ENCODE results near the gene PRSS50. TPM values are rescaled to one million over a fixed set of nuclear protein-coding genes. Genes with fewer than 3 reads are reported as not detected.
"Not testable (repeated sequence)": the region's sequence is repeated elsewhere in the genome, so short reads cannot be mapped to it uniquely, and the experiment has no call there.

The PRSS50 gene
- 1 to 10 TPM in 1 of 5 donors, under 1 TPM in 4; 0.40 to 1.2 (median 0.70) TPM for polyA plus RNA-seq (ENCODE audit: insufficient read depth in 1 of 5, insufficient read length in 5 of 5, low replicate concordance in 1 of 5)
- long read RNA-seq, donor 1, result 0 reads
- long read RNA-seq, donor 2, result 0 reads
- long read RNA-seq, donor 3, result 0 reads
- long read RNA-seq, donor 4, result 0 reads
- long read RNA-seq, donor 5, result 0 reads
- long read RNA-seq, donor 6, result 0 reads
- long read RNA-seq, donor 7, result 0 reads
- long read RNA-seq, donor 8, result 0 reads

GRCh38 chr3:46717447-46718231 is at the start of gene PRSS50:
Gene PRSS50 (minus strand): TSS chr3:46717869. CDS start chr3:46717824, 45 bp downstream.
- DNase-seq, result no peak

GRCh38 chr3:46764206-46764605 is 46.5 kb upstream of the PRSS50 start:
- DNase-seq, result no peak

GRCh38 chr3:46763178-46763577 is 45.5 kb upstream of the PRSS50 start:
- DNase-seq, result no peak

GRCh38 chr3:46759239-46760167 is 41.8 kb upstream of the PRSS50 start:
- DNase-seq, result no peak

- DNase-seq, result no peak
Measured at GRCh38 chr3:46756642-46757041, 39.0 kb upstream of the PRSS50 start.

GRCh38 chr3:46755646-46756045 is 38.0 kb upstream of the PRSS50 start:
- DNase-seq, result no peak

- DNase-seq, result not testable (repeated sequence)
Measured at GRCh38 chr3:46753127-46753526, 35.5 kb upstream of the PRSS50 start.

GRCh38 chr3:46750555-46751038 is 32.9 kb upstream of the PRSS50 start:
- DNase-seq, result no peak

GRCh38 chr3:46749129-46749528 is 31.5 kb upstream of the PRSS50 start:
- DNase-seq, result no peak

GRCh38 chr3:46748170-46748569 is 30.5 kb upstream of the PRSS50 start:
- DNase-seq, result no peak

- DNase-seq, result no peak
Measured at GRCh38 chr3:46746711-46747110, 29.0 kb upstream of the PRSS50 start.

- no peak for DNase-seq
Measured at GRCh38 chr3:46742992-46743585, 25.4 kb upstream of the PRSS50 start.

- not testable (repeated sequence) for DNase-seq
Measured at GRCh38 chr3:46739565-46739964, 21.9 kb upstream of the PRSS50 start.

- no peak for DNase-seq
Measured at GRCh38 chr3:46737329-46737731, 19.7 kb upstream of the PRSS50 start.

- DNase-seq, result no peak
Measured at GRCh38 chr3:46736006-46736872, 18.6 kb upstream of the PRSS50 start.

- no peak for DNase-seq
Measured at GRCh38 chr3:46734773-46735172, 17.1 kb upstream of the PRSS50 start.

- DNase-seq, result no peak
Measured at GRCh38 chr3:46733026-46733800, 15.5 kb upstream of the PRSS50 start.

- no peak for DNase-seq
Measured at GRCh38 chr3:46731795-46732194, 14.1 kb upstream of the PRSS50 start.

GRCh38 chr3:46730819-46731218 is 13.2 kb upstream of the PRSS50 start:
- DNase-seq, result no peak

GRCh38 chr3:46729038-46729437 is 11.4 kb upstream of the PRSS50 start:
- DNase-seq, result no peak
